ENCODE measurements around the gene ZNF574. TPM values are rescaled to one million over a fixed set of nuclear protein-coding genes. Genes with fewer than 3 reads are reported as not detected.

ZNF574 gene
- total RNA-seq, 4 donors from 2014 or later, result 11.0 to 24.2 (median 17.0) TPM

- Histone ChIP-seq H3K4me3 (no peak overlapping the region), H3K27me3 (peaks cover 0 to 10% of the 10 kb centered on the region in 2 donors), H3K27ac (no peak overlapping the region), H3K4me1 (peaks cover 0 to 3% (median 0%) of the 10 kb centered on the region in 4 donors), H3K36me3 (no peaks in the 10 kb centered on the region), H3K9me3 (no peaks in the 10 kb centered on the region)
- DNase-seq, result no peak
- no peak for TF ChIP-seq POLR2A (IDR thresholded peaks at IDR 0.05)
- TF ChIP-seq, protein P1, sequence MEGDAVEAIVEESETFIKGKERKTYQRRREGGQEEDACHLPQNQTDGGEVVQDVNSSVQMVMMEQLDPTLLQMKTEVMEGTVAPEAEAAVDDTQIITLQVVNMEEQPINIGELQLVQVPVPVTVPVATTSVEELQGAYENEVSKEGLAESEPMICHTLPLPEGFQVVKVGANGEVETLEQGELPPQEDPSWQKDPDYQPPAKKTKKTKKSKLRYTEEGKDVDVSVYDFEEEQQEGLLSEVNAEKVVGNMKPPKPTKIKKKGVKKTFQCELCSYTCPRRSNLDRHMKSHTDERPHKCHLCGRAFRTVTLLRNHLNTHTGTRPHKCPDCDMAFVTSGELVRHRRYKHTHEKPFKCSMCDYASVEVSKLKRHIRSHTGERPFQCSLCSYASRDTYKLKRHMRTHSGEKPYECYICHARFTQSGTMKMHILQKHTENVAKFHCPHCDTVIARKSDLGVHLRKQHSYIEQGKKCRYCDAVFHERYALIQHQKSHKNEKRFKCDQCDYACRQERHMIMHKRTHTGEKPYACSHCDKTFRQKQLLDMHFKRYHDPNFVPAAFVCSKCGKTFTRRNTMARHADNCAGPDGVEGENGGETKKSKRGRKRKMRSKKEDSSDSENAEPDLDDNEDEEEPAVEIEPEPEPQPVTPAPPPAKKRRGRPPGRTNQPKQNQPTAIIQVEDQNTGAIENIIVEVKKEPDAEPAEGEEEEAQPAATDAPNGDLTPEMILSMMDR (IDR thresholded peaks at IDR 0.05), result no peak
Observed at GRCh38 chr19:42067315-42067888, 8.6 kb upstream of the ZNF574 start.

GRCh38 chr19:42068361-42068755 is 7.6 kb upstream of the ZNF574 start:
- H3K27me3 ChIP-seq, result peaks cover 0 to 10% of the 10 kb centered on the region in 2 donors
- no peak overlapping the region for H3K27ac ChIP-seq
- no peaks in the 10 kb centered on the region for H3K9me3 ChIP-seq
- H3K4me3 ChIP-seq, result peak overlapping the region in 1 of 4 donors; percentile 46
- no peaks in the 10 kb centered on the region for H3K36me3 ChIP-seq
- H3K4me1 ChIP-seq, result peaks cover 0 to 3% (median 0%) of the 10 kb centered on the region in 4 donors
- no peak for DNase-seq
- TF ChIP-seq, protein P1 (IDR thresholded peaks at IDR 0.05), result no peak
- no peak for TF ChIP-seq POLR2A (IDR thresholded peaks at IDR 0.05)

GRCh38 chr19:42068756-42069571 is 7.0 kb upstream of the ZNF574 start:
- peak overlapping the region in 3 of 4 donors; percentile 7 to 46 (median 14) for H3K4me3 ChIP-seq
- H3K27me3 ChIP-seq, result peaks cover 0 to 10% of the 10 kb centered on the region in 2 donors
- H3K27ac ChIP-seq, result no peak overlapping the region
- no peak for DNase-seq
- H3K36me3 ChIP-seq, result no peaks in the 10 kb centered on the region
- peaks cover 0 to 3% (median 0%) of the 10 kb centered on the region in 4 donors for H3K4me1 ChIP-seq
- TF ChIP-seq, protein P1 (IDR thresholded peaks at IDR 0.05), result no peak
- no peak for TF ChIP-seq POLR2A (IDR thresholded peaks at IDR 0.05)
- no peaks in the 10 kb centered on the region for H3K9me3 ChIP-seq

GRCh38 chr19:42069619-42070351 is 6.2 kb upstream of the ZNF574 start, which contains the start of gene GRIK5:
Gene GRIK5 (minus strand): TSS chr19:42070206. CDS start chr19:42065770, 4,436 bp downstream.
- Histone ChIP-seq H3K27ac (no peak within 1 kb of the TSS), H3K4me1 (peaks cover 0 to 3% (median 0%) of the 10 kb centered on the region in 4 donors), H3K4me3 (peak within 1 kb of the TSS in 3 of 4 donors; percentile 7 to 46 (median 14)), H3K9me3 (no peaks in the 10 kb centered on the region), H3K36me3 (no peaks in the 10 kb centered on the region), H3K27me3 (peaks cover 0 to 10% of the 10 kb centered on the region in 2 donors)
- no peak for DNase-seq
- TF ChIP-seq, protein P1 (IDR thresholded peaks at IDR 0.05), result no peak
- no peak for TF ChIP-seq POLR2A (IDR thresholded peaks at IDR 0.05)

- DNase-seq, result no peak
- no peak overlapping the region for H3K4me3 ChIP-seq
- H3K9me3 ChIP-seq, result no peaks in the 10 kb centered on the region
- no peak overlapping the region for H3K27ac ChIP-seq
- TF ChIP-seq, protein P1 (IDR thresholded peaks at IDR 0.05), result no peak
- no peak for TF ChIP-seq POLR2A (IDR thresholded peaks at IDR 0.05)
- peaks cover 0 to 10% of the 10 kb centered on the region in 2 donors for H3K27me3 ChIP-seq
- peaks cover 0 to 3% (median 0%) of the 10 kb centered on the region in 4 donors for H3K4me1 ChIP-seq
- H3K36me3 ChIP-seq, result no peaks in the 10 kb centered on the region
Observed at GRCh38 chr19:42071247-42071646, 4.7 kb upstream of the ZNF574 start.
